Mucosa of gallbladder (tissue), 1 donor: ENCODE results near the gene KAT8. TPM values are rescaled to one million over a fixed set of nuclear protein-coding genes. Genes with fewer than 3 reads are reported as not detected.
"Not testable (repeated sequence)": the region's sequence is repeated elsewhere in the genome, so short reads cannot be mapped to it uniquely, and the experiment has no call there.

Source experiments
- DNase-seq: peaks from one replicate; pipeline ENCODE4 v3.0.0-alpha.2; 2020; ENCODE audit warnings: low spot score
- total RNA-seq: library from RNA; stranded (reverse); gene quantifications from one replicate; pipeline ENCODE4 v1.2.1, GENCODE V29; 2021
- donor health status: DM: no; HTN: no; CAD: no.

KAT8 gene
- total RNA-seq, 1 donor from 2014 or later = 67.2 TPM

DNA sequence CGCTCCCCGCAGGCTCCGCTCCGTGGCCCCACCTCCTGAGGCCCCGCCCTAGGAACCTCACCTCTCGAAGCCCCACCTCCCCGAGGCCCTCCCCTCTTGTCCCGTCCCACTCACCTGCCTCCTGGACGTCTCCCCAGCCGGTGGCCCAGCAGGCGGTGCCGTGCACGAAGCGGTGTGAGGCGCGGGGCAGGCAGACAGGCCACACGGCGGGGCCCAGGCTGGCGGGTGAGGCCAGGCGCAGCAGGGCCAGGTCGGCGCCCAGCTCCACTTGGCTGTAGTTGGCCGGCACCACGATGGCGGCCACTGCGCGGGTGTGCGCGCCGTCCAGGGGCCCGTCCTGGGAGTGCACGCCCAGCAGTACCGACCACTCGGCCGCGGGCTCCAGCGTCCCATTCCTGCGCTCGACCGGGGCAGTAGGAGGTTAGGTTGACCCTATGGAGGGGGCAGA is 30.8 kb downstream of the KAT8 start:
- peak; percentile 65 for DNase-seq

DNA sequence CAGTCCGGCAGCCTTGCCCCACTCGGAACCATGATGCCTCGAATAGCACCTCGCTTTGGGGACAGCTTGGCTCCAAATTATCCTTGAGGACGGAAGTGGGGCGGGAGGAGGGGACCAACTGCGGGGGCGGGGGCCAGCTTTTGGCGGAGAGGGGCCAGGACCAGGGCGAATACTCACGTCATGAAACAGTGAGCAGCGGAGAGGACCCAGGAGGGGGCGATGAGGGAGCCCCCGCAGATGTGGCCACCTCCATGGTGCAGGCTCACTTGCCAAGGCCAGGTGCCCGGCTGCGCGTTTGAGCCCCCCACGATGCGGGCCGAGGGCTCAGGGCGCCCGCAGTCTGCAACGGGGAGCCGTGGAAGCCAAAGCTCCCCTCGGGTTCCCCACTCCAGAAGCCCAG is 31.4 kb downstream of the KAT8 start:
- no peak for DNase-seq

DNA sequence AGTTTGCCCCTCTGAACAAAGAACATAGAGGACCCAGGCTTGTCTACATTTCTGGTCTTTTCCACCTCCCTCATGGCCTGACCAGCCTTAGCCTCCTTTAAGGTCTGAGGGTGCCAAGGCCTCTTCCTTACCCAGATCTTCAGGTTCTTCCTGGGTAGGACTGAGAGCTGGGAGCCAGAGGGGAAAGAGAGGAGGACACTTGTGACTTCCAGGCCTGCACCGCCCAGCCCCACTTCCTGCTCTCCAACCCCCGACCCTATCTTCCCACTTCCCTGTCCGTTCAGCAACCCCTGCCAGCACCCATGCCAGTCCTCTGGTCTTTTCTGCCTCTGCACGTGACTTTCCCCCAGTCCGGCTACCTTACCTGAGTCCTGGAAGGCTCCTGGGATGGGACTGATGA is 31.9 kb downstream of the KAT8 start:
- no peak for DNase-seq

DNA sequence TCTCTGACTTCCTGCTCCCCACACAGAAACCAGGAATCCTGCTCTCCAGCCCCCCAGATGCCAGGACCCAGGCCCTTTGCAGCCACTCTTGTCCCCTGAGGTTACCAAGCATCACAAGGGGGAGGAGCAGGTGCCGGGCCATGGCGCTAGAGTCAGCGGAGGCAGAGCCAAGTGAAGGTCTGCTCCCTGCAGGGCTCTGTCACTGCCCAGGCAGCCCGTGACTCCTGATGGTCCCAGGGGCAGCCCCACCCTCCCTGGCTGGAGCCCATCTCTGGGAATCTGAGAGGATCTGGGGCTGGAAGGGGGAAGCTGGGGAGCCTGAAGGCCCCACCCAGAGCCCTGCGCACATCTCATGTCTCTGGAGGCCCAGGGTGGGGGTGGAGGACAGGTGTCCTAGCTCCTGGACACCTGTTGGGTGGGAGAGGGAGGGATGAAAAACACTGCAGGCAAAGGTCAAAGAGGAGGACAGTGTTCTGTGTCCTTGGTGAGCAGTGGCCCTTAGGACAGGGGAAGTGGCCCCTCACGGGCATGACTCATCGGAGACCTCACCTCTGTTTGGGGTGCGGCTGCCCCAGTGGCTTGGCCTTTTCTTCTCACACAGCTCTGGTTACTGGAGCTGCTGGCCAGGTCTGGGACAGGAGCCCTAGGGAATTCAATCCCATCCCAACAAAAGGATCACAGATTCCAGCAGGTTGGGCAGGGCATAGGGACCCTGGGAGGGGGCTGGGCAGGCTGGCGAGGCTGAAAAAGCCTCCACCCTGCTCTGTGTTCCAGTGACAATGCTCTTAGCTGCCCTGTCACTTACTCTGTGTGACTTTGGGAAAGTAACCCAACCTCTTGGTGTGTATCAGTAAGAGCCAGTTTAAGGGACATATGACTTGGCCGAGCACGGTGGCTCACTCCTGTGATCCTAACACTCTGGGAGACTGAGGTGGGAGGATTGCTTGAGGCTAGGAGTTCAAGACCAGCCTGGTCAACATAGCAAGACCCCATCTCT is 32.7 kb downstream of the KAT8 start, which contains the start of gene PRSS36:
Gene PRSS36 (minus strand): TSS at position 173 of the 997 bp plus-strand sequence. CDS start 31 bp downstream, at position 142.
- DNase-seq = no peak

DNA sequence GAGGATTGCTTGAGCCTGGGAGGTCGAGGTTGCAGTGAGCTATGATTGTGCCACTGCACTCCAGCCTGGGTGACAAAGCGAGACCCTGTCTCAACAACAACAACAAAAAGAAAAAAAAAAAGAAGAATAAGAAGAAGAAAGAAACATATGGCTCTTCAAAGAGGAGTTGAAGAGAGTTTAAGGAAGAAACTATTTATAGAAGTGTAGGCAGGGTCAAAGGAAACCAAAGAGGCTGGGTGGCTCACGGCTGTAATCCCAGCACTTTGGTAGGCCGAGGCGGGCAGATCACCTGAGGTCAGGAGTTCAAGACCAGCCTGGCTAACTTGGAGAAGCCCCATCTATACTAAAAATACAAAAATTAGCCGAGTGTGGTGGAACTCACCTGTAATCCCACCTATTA is 33.5 kb downstream of the KAT8 start:
- not testable (repeated sequence) for DNase-seq

DNA sequence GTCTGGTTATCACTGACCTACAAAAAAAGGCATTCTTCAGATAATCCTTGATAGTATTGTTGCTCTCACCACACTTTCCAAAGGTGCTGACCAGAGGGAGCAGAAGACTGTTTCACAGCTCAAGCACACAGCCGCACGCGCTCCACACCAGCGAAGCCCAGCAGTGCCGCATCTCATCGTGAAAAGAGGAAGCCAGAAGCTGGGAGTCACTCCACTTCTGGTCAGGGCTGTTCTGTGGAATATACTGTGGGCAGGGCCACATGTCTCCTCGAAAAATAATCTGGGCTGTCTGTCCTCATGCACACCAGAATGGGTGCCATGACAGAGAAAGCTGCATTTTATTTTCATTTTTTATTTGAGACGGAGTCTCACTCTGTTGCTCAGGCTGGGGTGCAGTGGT is 39.7 kb downstream of the KAT8 start:
- no peak for DNase-seq

DNA sequence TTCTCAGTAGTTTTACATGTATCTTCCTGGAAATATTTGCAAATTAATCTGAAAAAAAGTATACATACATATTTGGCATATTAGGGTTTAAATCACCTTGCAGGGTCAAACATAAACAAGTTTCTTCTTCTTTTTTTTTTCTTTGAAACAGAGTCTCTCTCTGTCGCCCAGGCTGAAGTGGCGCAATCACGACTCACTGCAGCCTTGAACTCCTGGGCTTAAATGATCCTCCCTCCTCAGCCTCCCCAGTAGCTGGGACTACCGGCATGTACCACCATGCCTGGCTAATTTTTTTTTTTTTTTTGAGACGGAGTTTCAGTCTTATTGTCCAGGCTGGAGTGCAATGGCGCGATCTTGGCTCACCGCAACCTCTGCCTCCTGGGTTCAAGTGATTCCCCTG is 49.9 kb downstream of the KAT8 start:
- DNase-seq = no peak

DNA sequence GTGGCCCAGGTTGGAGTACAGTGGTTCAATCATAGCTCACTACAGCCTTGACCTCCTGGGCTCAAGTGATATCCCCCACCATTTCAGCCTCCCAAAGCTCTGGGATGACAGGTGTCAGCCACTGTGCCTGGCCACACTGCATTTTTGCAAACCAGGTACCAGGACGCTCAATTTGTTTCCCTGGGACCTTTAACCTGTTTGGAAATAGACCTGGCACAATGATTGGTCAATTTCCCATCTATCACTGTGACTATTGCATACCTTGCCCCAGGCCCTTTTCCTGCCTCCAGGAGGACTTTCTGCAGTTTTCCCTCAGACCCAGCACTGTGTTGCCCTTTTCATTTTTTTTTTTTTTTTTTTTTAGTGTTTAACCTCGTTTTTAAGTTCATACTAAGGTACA is 51.4 kb downstream of the KAT8 start:
- no peak for DNase-seq

DNA sequence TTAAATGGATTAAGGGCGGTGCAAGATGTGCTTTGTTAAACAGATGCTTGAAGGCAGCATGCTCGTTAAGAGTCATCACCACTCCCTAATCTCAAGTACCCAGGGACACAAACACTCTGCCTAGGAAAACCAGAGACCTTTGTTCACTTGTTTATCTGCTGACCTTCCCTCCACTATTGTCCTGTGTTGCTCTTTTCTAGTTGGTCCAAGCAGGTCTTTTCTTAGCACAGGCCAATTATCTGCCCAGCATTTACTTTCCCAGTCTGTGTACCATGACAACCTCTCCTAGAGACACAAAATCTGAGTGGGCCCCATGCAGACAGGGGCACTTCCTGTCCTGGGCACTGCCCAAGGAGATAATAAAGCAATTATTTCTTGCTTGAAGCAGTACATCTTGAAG is 52.6 kb downstream of the KAT8 start:
- DNase-seq = not testable (repeated sequence)

DNA sequence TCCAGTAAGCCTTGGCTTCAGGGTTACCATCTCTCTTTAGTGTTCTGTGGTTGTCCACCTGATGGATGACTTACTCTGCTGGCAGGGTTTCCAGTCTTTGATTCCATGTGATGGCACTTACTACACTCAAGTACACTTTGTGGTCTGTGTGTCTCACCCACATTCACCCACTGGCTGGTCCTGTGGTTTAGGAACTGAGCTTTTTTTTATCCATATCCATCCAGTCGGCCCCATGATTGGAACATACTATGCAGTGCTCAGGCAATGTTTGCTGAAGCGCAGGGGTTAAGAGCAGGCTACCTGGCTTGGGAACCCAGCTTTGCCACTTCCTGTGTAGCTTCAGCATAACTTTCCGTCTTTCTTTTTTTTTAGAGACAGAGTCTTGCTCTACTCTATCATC is 59.7 kb downstream of the KAT8 start:
- no peak for DNase-seq

DNA sequence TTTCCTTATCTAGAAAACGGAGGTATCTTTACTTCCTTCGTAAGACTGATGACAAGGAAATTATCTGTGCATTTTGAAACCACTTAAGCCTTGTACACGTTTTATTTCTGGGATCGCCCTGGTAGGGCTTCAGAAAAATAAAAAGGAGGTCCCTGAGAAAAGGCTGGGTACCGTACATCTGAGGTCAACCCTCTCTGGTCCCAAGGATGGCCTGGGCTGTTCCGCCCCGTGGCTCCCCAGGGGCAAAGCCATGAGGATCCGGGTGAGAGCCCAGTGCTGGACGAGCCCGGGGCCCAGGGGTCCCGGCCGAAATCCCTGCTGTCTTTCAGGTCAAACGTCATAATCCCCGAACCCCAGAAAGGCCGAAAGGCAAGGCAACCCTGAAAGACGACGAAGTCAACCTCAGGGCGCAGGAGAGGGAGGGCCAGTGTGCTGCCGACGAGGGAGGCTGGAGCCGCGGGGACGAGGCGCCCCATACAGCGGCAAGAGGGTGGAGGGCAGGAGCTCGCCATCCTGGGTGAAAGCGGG is 61.8 kb downstream of the KAT8 start:
- no peak for DNase-seq

DNA sequence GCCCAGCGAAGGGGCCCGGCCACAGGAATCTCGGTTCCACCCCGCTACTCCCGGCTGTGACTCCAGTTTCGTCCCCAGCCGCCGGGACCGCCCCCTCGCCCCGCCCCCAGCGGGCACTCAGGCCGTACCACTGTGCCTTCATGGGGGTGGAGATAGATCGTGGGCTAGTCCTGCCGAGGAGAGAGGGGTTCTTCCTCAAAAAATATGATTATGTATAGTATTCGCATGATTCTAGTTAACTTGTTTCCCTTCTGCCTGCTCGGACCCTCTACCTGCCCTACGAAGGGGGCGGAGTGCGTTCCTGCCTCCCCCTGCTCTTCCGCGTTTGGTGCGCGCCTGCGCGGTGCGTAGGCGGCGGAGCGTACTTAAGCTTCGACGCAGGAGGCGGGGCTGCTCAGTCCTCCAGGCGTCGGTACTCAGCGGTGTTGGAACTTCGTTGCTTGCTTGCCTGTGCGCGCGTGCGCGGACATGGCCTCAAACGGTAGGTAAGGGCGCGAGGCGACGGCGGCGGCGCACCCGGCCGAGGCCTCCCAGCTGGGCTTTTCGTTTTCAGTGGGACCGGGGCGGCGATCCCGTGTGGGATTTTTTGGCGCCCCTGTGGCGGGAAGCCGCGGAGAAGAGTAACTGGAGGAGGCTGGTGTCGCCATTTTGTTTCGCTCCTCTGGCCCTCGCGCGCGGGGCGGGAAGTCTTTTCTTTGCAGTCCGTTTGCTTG is 62.4 kb downstream of the KAT8 start, which contains the start of gene FUS:
Gene FUS (plus strand): TSS at position 393 of the 713 bp plus-strand sequence. CDS start 76 bp downstream, at position 469.
- DNase-seq = peak; percentile 93

Other genes starting within 250 kb of the KAT8 start
- 37.8 TPM for gene BCL7C, start 223.6 kb upstream of the KAT8 start, total RNA-seq
- gene CTF1, start 221.1 kb upstream of the KAT8 start, total RNA-seq = 11.0 TPM
- gene FBXL19, start 194.1 kb upstream of the KAT8 start, total RNA-seq = 27.7 TPM
- gene ORAI3, start 168.6 kb upstream of the KAT8 start, total RNA-seq = 34.4 TPM
- gene SETD1A, start 159.9 kb upstream of the KAT8 start, total RNA-seq = 17.6 TPM
- gene HSD3B7, start 132.5 kb upstream of the KAT8 start, total RNA-seq = 30.6 TPM
- gene STX1B, start 107.0 kb upstream of the KAT8 start, total RNA-seq = 0.58 TPM
- 84.0 TPM for gene STX4, start 84.1 kb upstream of the KAT8 start, total RNA-seq
- gene ZNF668, start 43.4 kb upstream of the KAT8 start, total RNA-seq = 9.2 TPM
- gene ZNF646, start 43.2 kb upstream of the KAT8 start, total RNA-seq = 26.1 TPM
- gene PRSS53, start 28.7 kb upstream of the KAT8 start, total RNA-seq = 4.5 TPM
- 100 TPM for gene VKORC1, start 22.9 kb upstream of the KAT8 start, total RNA-seq
- 49.6 TPM for gene BCKDK, start 9.3 kb upstream of the KAT8 start, total RNA-seq
- gene PRSS8, start 18.1 kb downstream of the KAT8 start, total RNA-seq = 312 TPM
- 5.7 TPM for gene PRSS36, start 32.4 kb downstream of the KAT8 start, total RNA-seq
- 208 TPM for gene FUS, start 62.5 kb downstream of the KAT8 start, total RNA-seq
- gene PYCARD, start 85.1 kb downstream of the KAT8 start, total RNA-seq = 25.1 TPM
- 0.06 TPM for gene TRIM72, start 96.5 kb downstream of the KAT8 start, total RNA-seq
- gene PYDC1, start 99.5 kb downstream of the KAT8 start, total RNA-seq = not detected
- gene ITGAM, start 142.3 kb downstream of the KAT8 start, total RNA-seq = 14.9 TPM
- 16.1 TPM for gene ITGAX, start 237.5 kb downstream of the KAT8 start, total RNA-seq